Measurements from ENCODE around the gene TLR9. TPM values are rescaled to one million over a fixed set of nuclear protein-coding genes. Genes with fewer than 3 reads are reported as not detected.

Gene TLR9
- total RNA-seq, 1 experiment from 2014 or later = not detected

DNA sequence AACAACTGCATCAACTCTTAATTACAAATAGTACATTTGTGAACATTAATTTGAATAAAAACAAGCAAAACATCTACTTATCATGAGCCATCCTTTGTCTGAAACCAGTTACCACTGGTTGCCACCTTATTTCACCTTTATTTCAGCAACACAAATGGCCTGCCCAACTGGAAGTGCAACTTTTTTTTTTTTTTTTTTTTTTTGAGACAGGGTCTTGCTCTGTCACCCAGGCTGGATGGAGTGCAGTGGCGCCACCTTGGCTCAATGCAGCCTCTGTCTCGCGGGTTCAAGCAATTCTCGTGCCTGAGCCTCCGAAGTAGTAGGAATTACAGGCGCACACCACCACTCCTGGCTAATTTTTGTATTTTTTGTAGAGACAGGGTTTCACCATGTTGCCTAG lies 39.9 kb upstream of the TLR9 start:
- Histone ChIP-seq H4K8ac (replicated peaks; ENCODE audit: insufficient read length, low read depth, low read length) (no peak overlapping the region), H3K9me3 (ENCODE audit: control insufficient read depth, low read depth, low read length) (no peaks in the 10 kb centered on the region), H3K9ac (ENCODE audit: extremely low read depth, insufficient read length, low read length) (no peak overlapping the region), H4K5ac (ENCODE audit: insufficient read length, low read depth, low read length) (no peak overlapping the region), H2BK12ac (ENCODE audit: insufficient read length, low read depth, low read length) (no peak overlapping the region), H3K27me3 (ENCODE audit: insufficient read depth, low read length) (no peaks in the 10 kb centered on the region), H3K14ac (ENCODE audit: insufficient read depth, low read length) (no peak overlapping the region), H3K56ac (ENCODE audit: insufficient read length, low read depth, low read length) (no peak overlapping the region), H2BK20ac (ENCODE audit: low read depth, low read length, poor library complexity, severe bottlenecking) (no peak overlapping the region), H2AK5ac (ENCODE audit: insufficient read length, low read length) (no peak overlapping the region), H2BK120ac (ENCODE audit: low read depth, low read length, poor library complexity, severe bottlenecking) (no peak overlapping the region), H3T11ph (ENCODE audit: low read length) (no peak overlapping the region), H3K4ac (ENCODE audit: low read depth, low read length) (no peak overlapping the region), H3K27ac (ENCODE audit: insufficient read length, low read depth, low read length) (no peak overlapping the region), H3K79me2 (ENCODE audit: insufficient read depth, low read length) (peaks cover 2% of the 10 kb centered on the region; the same call in 1 of the 2 replicates), H4K20me1 (ENCODE audit: control insufficient read depth, insufficient read depth, insufficient read length) (no peaks in the 10 kb centered on the region), H2BK15ac (ENCODE audit: low read depth, low read length) (no peak overlapping the region), H3K4me2 (ENCODE audit: insufficient read depth, insufficient read length, low read length) (no peak overlapping the region), H3K79me1 (ENCODE audit: insufficient read depth, low read depth, low read length, poor library complexity, severe bottlenecking) (peaks cover 9% of the 10 kb centered on the region), H3K18ac (ENCODE audit: insufficient read length, low read depth, low read length) (no peak overlapping the region), H3K4me1 (ENCODE audit: insufficient read depth, low read length) (no peaks in the 10 kb centered on the region), H2BK5ac (ENCODE audit: insufficient read length, low read length) (no peak overlapping the region), H3K23ac (ENCODE audit: insufficient read length, low read depth, low read length) (no peak overlapping the region), H2AFZ (ENCODE audit: low read length) (no peak overlapping the region), H3K23me2 (ENCODE audit: insufficient read length, low read depth, low read length, poor library complexity, severe bottlenecking) (no peaks in the 10 kb centered on the region), H4K91ac (ENCODE audit: insufficient read length, low read depth, low read length) (no peak overlapping the region)
- TF ChIP-seq, protein P1, sequence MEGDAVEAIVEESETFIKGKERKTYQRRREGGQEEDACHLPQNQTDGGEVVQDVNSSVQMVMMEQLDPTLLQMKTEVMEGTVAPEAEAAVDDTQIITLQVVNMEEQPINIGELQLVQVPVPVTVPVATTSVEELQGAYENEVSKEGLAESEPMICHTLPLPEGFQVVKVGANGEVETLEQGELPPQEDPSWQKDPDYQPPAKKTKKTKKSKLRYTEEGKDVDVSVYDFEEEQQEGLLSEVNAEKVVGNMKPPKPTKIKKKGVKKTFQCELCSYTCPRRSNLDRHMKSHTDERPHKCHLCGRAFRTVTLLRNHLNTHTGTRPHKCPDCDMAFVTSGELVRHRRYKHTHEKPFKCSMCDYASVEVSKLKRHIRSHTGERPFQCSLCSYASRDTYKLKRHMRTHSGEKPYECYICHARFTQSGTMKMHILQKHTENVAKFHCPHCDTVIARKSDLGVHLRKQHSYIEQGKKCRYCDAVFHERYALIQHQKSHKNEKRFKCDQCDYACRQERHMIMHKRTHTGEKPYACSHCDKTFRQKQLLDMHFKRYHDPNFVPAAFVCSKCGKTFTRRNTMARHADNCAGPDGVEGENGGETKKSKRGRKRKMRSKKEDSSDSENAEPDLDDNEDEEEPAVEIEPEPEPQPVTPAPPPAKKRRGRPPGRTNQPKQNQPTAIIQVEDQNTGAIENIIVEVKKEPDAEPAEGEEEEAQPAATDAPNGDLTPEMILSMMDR (conservative IDR thresholded peaks at IDR 0.05) = peak; percentile 25; the same call in 1 of the 3 replicates
- no CpG with 5 or more reads among the region's 6 CpGs for WGBS (ENCODE audit: extremely low coverage, insufficient read length, low lambda C conversion rate)
- Mint-ChIP-seq H3K4me1 (no peaks in the 10 kb centered on the region), H3K36me3 (ENCODE audit: insufficient read depth in 1 of 3, low read depth in 3 of 3) (peaks cover 44 to 94% (median 82%) of the 10 kb centered on the region in 3 experiments; a peak in 6 of 7 replicates), H3K4me3 (no peak overlapping the region), H3K27me3 (ENCODE audit: low read depth) (no peaks in the 10 kb centered on the region), H3K9me3 (no peaks in the 10 kb centered on the region), H3K27ac (no peak overlapping the region)
- DNase-seq = peak; percentile 48
